Keratinocyte (primary cell): ENCODE data around the gene LRRC10B. TPM values are rescaled to one million over a fixed set of nuclear protein-coding genes. Genes with fewer than 3 reads are reported as not detected.

Experiments used
- DNase-seq: peaks from one replicate; pipeline ENCODE4 v3.0.0-alpha.2; 2011; ENCODE audit warnings: low read depth, missing footprints, low spot score
- FAIRE-seq: peaks from 2 replicates; lab custom pipeline; 2011; peaks lifted over from hg19 to GRCh38; lab: Jason Lieb, UNC
- H2AFZ ChIP-seq: 2 replicates; pipeline ENCODE4 v1.6.0; 2012; ENCODE audit warnings: low read length, control low read depth, inconsistent platforms; ENCODE audit not compliant: control insufficient read depth
- H3K27ac ChIP-seq: 2 replicates; pipeline ENCODE4 v1.5.1; 2011; ENCODE audit warnings: low read length; ENCODE audit not compliant: control insufficient read depth, insufficient read depth
- H3K27me3 ChIP-seq: 3 replicates; pipeline ENCODE4 v1.6.0; 2011; ENCODE audit warnings: low read length; ENCODE audit not compliant: control insufficient read depth, insufficient read depth; ENCODE audit errors: extremely low read depth
- H3K36me3 ChIP-seq, 2 experiments: 2 replicates in 1 of 2; 3 replicates in 1 of 2; pipeline ENCODE4 v1.5.1; 2011; ENCODE audit warnings: low read length in 2 of 2, mild to moderate bottlenecking in 1 of 2; ENCODE audit not compliant: control insufficient read depth in 2 of 2, insufficient read depth in 2 of 2; ENCODE audit errors: extremely low read depth in 1 of 2
- H3K4me1 ChIP-seq: 3 replicates; pipeline ENCODE4 v1.5.1; 2011; ENCODE audit warnings: low read length; ENCODE audit not compliant: control insufficient read depth, insufficient read depth; ENCODE audit errors: extremely low read depth
- H3K4me2 ChIP-seq: 3 replicates; pipeline ENCODE4 v1.6.0; 2011; ENCODE audit warnings: low read depth, low read length; ENCODE audit not compliant: control insufficient read depth, insufficient read depth; ENCODE audit errors: extremely low read depth
- H3K4me3 ChIP-seq, 3 experiments: fragments of 200-600 bp in 1 of 3; sonication (generic) in 1 of 3; 2 replicates in 2 of 3; 3 replicates in 1 of 3; pipeline ENCODE4 v1.5.1; 2011 to 2016; ENCODE audit warnings: low read length in 3 of 3, mild to moderate bottlenecking in 3 of 3, control low read depth in 2 of 3, inconsistent platforms in 1 of 3, low read depth in 1 of 3, mixed read lengths in 1 of 3, mixed run types in 1 of 3, moderate library complexity in 1 of 3; ENCODE audit not compliant: control insufficient read depth in 2 of 3, insufficient read depth in 2 of 3; ENCODE audit errors: extremely low read depth in 1 of 3
- H3K79me2 ChIP-seq: 2 replicates; pipeline ENCODE4 v1.6.0; 2012; ENCODE audit warnings: low read length; ENCODE audit not compliant: control insufficient read depth, insufficient read depth
- H3K9ac ChIP-seq: 3 replicates; pipeline ENCODE4 v1.6.0; 2011; ENCODE audit warnings: low read length; ENCODE audit not compliant: control insufficient read depth, insufficient read depth; ENCODE audit errors: extremely low read depth
- H3K9me1 ChIP-seq: 3 replicates; pipeline ENCODE4 v1.6.0; 2011; ENCODE audit warnings: low read length; ENCODE audit not compliant: control insufficient read depth, insufficient read depth; ENCODE audit errors: extremely low read depth
- H3K9me3 ChIP-seq: 2 replicates; pipeline ENCODE4 v1.5.1; 2012; ENCODE audit warnings: low read depth, low read length; ENCODE audit not compliant: control insufficient read depth
- H4K20me1 ChIP-seq: 3 replicates; pipeline ENCODE4 v1.6.0; 2011; ENCODE audit warnings: low read length; ENCODE audit not compliant: control insufficient read depth, insufficient read depth; ENCODE audit errors: extremely low read depth
- CTCF ChIP-seq, 3 experiments: IDR thresholded peaks in 1 of 3; conservative IDR thresholded peaks in 1 of 3; optimal IDR thresholded peaks in 1 of 3; 2 replicates in 2 of 3; 3 replicates in 1 of 3; pipeline versions ENCODE3 to v1.5.1; 2011; ENCODE audit warnings: low read length in 3 of 3, mild to moderate bottlenecking in 3 of 3, moderate library complexity in 2 of 3, control low read depth in 1 of 3, inconsistent platforms in 1 of 3; ENCODE audit not compliant: insufficient read depth in 2 of 3; ENCODE audit errors: extremely low read depth in 1 of 3
- EZH2 ChIP-seq: IDR thresholded peaks from one replicate; pipeline ENCODE4 v1.6.1; 2012; ENCODE audit warnings: inconsistent platforms, mild to moderate bottlenecking, low read length, moderate library complexity
- dilution Hi-C: fragments of 300-500 bp; cut with MboI; formaldehyde crosslinking; loops from one replicate; pipeline ENCODE4 v1.7.0; 2020; ENCODE audit warnings: low sequenced_read_pairs; ENCODE audit not compliant: extremely low pct_ligation_motif_present
- polyA plus RNA-seq, 5 experiments: library from polyadenylated mRNA; depleted of rRNA in 3 of 5; stranded (reverse) in 3 of 5; stranded (forward) in 1 of 5; unstranded in 1 of 5; fragments of >200 nt; gene quantifications; 1 replicate in 1 of 5; 2 replicates in 3 of 5; 3 replicates in 1 of 5; pipeline versions ENCODE4 v1.2.1 to v1.2.3, GENCODE V29; 2011 to 2012; ENCODE audit warnings: missing spikeins in 2 of 5, low read depth in 1 of 5, low replicate concordance in 1 of 5

The LRRC10B gene
- polyA plus RNA-seq, 1 donor (not counting 4 experiments of a cell fraction or from before 2014, with no cell fraction given), result not detected

DNA sequence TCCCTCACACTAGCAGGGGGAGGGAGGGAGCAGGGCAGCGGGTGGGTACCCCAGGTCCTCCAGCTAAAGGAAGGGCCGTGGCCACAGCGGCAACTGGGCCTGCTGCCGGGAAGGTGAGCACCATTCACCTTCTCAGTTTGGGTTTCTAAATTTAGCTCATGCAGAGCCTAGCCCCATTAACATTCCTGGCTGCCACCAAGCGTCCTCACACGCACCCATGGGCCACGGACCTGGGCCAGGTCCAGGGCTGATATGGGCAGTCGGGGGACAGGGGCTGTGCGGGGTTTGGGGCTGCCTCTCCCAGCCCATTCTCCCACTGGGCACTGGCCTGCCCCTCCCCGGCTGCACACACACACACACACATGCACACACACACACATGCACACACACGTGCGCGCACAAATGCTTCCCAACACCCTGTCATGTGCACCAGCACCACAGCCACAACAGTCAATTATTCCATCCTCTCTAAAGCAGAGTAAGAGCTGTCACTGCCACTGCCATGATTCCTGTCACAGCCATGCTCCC, 43.6 kb downstream of the LRRC10B start:
- TF ChIP-seq EZH2, result no peak
- no peak for TF ChIP-seq CTCF (optimal IDR thresholded peaks at IDR 0.05 in 1 of 3, IDR thresholded peaks at IDR 0.05 in 1 of 3, conservative IDR thresholded peaks at IDR 0.05 in 1 of 3; ENCODE audit: extremely low read depth in 1 of 3, insufficient read depth in 2 of 3, low read length in 3 of 3)
- H3K4me2 ChIP-seq, result no peak overlapping the region
- H3K4me3 ChIP-seq, result no peak overlapping the region
- H3K79me2 ChIP-seq, result no peaks in the 10 kb centered on the region
- DNase-seq, result no peak
- H4K20me1 ChIP-seq, result peaks cover 7% of the 10 kb centered on the region
- no peaks in the 10 kb centered on the region for H3K9me3 ChIP-seq
- dilution Hi-C loops, result no loop called here
- FAIRE-seq, result no peak
- no peak overlapping the region for H3K27ac ChIP-seq
- H3K27me3 ChIP-seq, result peaks cover 47% of the 10 kb centered on the region
- H3K9me1 ChIP-seq, result no peaks in the 10 kb centered on the region
- H2AFZ ChIP-seq, result no peak overlapping the region
- no peaks in the 10 kb centered on the region for H3K36me3 ChIP-seq
- peaks cover 6% of the 10 kb centered on the region for H3K4me1 ChIP-seq
- no peak overlapping the region for H3K9ac ChIP-seq

DNA sequence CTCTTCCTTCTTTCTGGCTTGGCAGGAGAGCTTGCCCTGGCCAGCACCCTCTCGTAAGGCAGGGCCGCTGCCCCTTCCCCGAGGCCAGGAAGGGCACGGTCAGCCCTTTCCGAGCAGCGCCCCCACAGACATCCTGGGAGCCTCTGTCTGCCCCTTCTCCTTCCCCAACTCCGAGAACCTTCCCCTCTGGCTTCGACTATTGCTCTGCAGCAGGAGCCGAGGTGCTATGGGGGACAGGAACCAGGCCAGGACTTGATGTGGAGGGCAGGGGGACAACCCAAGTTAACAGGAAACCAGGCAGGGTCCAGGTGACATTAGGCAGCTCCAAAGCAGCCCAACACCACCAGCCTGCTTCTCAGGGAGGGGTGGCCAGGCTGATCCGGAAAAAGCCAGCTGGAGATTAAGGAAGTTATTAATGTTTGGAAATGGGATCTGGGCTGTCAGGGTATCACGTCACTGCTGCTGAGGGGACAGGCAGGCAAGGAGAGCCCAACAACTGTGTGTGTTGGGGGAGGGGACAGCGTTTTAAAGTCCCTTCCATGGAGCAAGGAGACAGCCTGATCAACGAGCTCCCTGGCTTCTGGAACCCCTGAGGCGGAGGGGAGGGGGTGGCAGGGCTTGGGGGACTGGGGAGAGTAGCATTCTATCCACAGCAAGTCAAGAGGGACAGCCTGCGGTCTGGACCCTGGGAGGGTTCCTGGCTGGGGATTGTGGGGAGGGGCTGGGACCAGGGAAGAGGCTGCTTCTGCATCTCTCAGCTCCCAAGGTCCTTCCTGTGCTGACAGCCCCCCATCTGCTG, 45.0 kb downstream of the LRRC10B start:
- no peak for DNase-seq
- Histone ChIP-seq H3K4me3 (no peak overlapping the region), H3K9me1 (no peaks in the 10 kb centered on the region), H3K36me3 (no peaks in the 10 kb centered on the region), H3K27ac (no peak overlapping the region), H3K79me2 (no peaks in the 10 kb centered on the region), H3K9me3 (no peaks in the 10 kb centered on the region), H3K4me1 (peaks cover 6% of the 10 kb centered on the region), H2AFZ (no peak overlapping the region), H3K9ac (no peak overlapping the region), H3K27me3 (peaks cover 50% of the 10 kb centered on the region), H3K4me2 (no peak overlapping the region), H4K20me1 (peaks cover 7% of the 10 kb centered on the region)
- TF ChIP-seq EZH2 (no peak), CTCF (optimal IDR thresholded peaks at IDR 0.05 in 1 of 3, IDR thresholded peaks at IDR 0.05 in 1 of 3, conservative IDR thresholded peaks at IDR 0.05 in 1 of 3; ENCODE audit: extremely low read depth in 1 of 3, insufficient read depth in 2 of 3, low read length in 3 of 3) (no peak)
- dilution Hi-C loops, result no loop called here
- FAIRE-seq, result no peak
